H1 (cell line): ENCODE measurements around the gene CHRD. TPM values are rescaled to one million over a fixed set of nuclear protein-coding genes. Genes with fewer than 3 reads are reported as not detected.
A peak's percentile ranks its signal among the peaks of the same experiment; 100 is the strongest.

ENCODE experiments used
- CTCF ChIA-PET: fragments of 300-600 bp; sonication (Branson Sonifier 250); formaldehyde crosslinking; loops from one replicate; lab custom pipeline; 2021; ENCODE audit not compliant: partially characterized antibody; lab: Charles Lee
- POLR2A ChIA-PET: fragments of 300-600 bp; sonication (Branson Sonifier 250); formaldehyde crosslinking; loops from one replicate; lab custom pipeline; 2021; ENCODE audit warnings: inconsistent platforms; ENCODE audit not compliant: partially characterized antibody; lab: Charles Lee
- DNase-seq, 2 experiments: peaks; one replicate each; pipeline versions ENCODE4 v3.0.0 to v3.0.0-alpha.2; 2010 to 2022; ENCODE audit warnings: low spot score in 2 of 2, low read depth in 1 of 2, mixed read lengths in 1 of 2
- FAIRE-seq: peaks from 2 replicates; lab custom pipeline; 2011; peaks lifted over from hg19 to GRCh38; lab: Jason Lieb, UNC
- H2AFZ ChIP-seq: 2 replicates; pipeline ENCODE4 v1.8.1; 2012; ENCODE audit warnings: low read length, inconsistent platforms
- H2AK5ac ChIP-seq: 2 replicates; pipeline ENCODE4 v1.6.1; 2013; ENCODE audit warnings: low read depth, low read length
- H2BK120ac ChIP-seq: replicated peaks from 2 replicates; pipeline ENCODE3; 2013; ENCODE audit warnings: low read depth, low read length, inconsistent platforms
- H2BK12ac ChIP-seq: 2 replicates; pipeline ENCODE4 v1.6.1; 2013; ENCODE audit warnings: low read depth, low read length
- H2BK15ac ChIP-seq: 2 replicates; pipeline ENCODE4 v1.6.1; 2013; ENCODE audit warnings: low read length
- H2BK20ac ChIP-seq: 2 replicates; pipeline ENCODE4 v1.6.1; 2013; ENCODE audit warnings: low read length
- H2BK5ac ChIP-seq: 2 replicates; pipeline ENCODE4 v1.6.1; 2013; ENCODE audit warnings: low read depth, low read length
- H3K14ac ChIP-seq: 2 replicates; pipeline ENCODE4 v1.6.1; 2013; ENCODE audit warnings: inconsistent platforms; ENCODE audit not compliant: insufficient read length
- H3K18ac ChIP-seq: 2 replicates; pipeline ENCODE4 v1.6.1; 2013; ENCODE audit warnings: low read length; ENCODE audit errors: extremely low read depth
- H3K23ac ChIP-seq: 2 replicates; pipeline ENCODE4 v1.6.1; 2013; ENCODE audit warnings: inconsistent platforms; ENCODE audit not compliant: insufficient read length
- H3K23me2 ChIP-seq: 2 replicates; pipeline ENCODE4 v1.6.1; 2013; ENCODE audit warnings: low read depth, low read length
- H3K27ac ChIP-seq: 2 replicates; pipeline ENCODE4 v1.6.1; 2011; ENCODE audit warnings: low read depth, low read length, inconsistent platforms
- H3K27me3 ChIP-seq, 4 experiments: replicated peaks in 1 of 4; 1 replicate in 1 of 4; 2 replicates in 3 of 4; pipeline versions ENCODE4 v1.6.1 to v1.8.1; 2011 to 2013; ENCODE audit warnings: low read length in 3 of 4, mild to moderate bottlenecking in 3 of 4, inconsistent platforms in 2 of 4, mixed read lengths in 2 of 4, moderate library complexity in 1 of 4; ENCODE audit not compliant: control insufficient read depth in 3 of 4, insufficient read depth in 3 of 4; ENCODE audit errors: extremely low read depth in 1 of 4
- H3K36me3 ChIP-seq, 4 experiments: 2 replicates each; pipeline versions ENCODE4 v1.6.1 to v1.8.1; 2011 to 2013; ENCODE audit warnings: mild to moderate bottlenecking in 4 of 4, low read length in 3 of 4, moderate library complexity in 2 of 4, control low read depth in 1 of 4, inconsistent platforms in 1 of 4; ENCODE audit not compliant: insufficient read depth in 4 of 4, control insufficient read depth in 2 of 4
- H3K4ac ChIP-seq: replicated peaks from 2 replicates; pipeline ENCODE3; 2013; ENCODE audit warnings: low read length, low read depth, mixed read lengths, inconsistent platforms; ENCODE audit not compliant: insufficient read length
- H3K4me1 ChIP-seq, 4 experiments: replicated peaks in 1 of 4; 1 replicate in 1 of 4; 2 replicates in 3 of 4; pipeline versions ENCODE4 v1.6.1 to v1.8.1; 2011 to 2013; ENCODE audit warnings: low read length in 3 of 4, inconsistent platforms in 2 of 4, mixed read lengths in 1 of 4; ENCODE audit not compliant: insufficient read depth in 4 of 4, control insufficient read depth in 3 of 4
- H3K4me2 ChIP-seq, 2 experiments: 2 replicates each; pipeline versions ENCODE4 v1.6.1 to v1.8.1; 2011 to 2013; ENCODE audit warnings: low read depth in 2 of 2, low read length in 2 of 2, control low read depth in 1 of 2, inconsistent platforms in 1 of 2, mild to moderate bottlenecking in 1 of 2; ENCODE audit not compliant: insufficient read depth in 1 of 2
- H3K4me3 ChIP-seq, 4 experiments: fragments of 200-600, 300-600 bp in 1 of 4; sonication (generic), shearing (Covaris generic), sonication (Bioruptor Twin) in 1 of 4; 2 replicates each; pipeline versions ENCODE4 v1.5.1 to v1.8.1; 2011 to 2016; ENCODE audit warnings: low read length in 4 of 4, low read depth in 3 of 4, control low read depth in 2 of 4, inconsistent platforms in 2 of 4, mild to moderate bottlenecking in 2 of 4, mixed read lengths in 1 of 4, moderate library complexity in 1 of 4; ENCODE audit not compliant: insufficient read depth in 2 of 4; ENCODE audit errors: extremely low read depth in 1 of 4
- H3K56ac ChIP-seq: replicated peaks from 2 replicates; pipeline ENCODE3; 2013; ENCODE audit warnings: low read depth, mild to moderate bottlenecking, mixed read lengths, low read length, inconsistent platforms; ENCODE audit not compliant: insufficient read length
- H3K79me1 ChIP-seq: 2 replicates; pipeline ENCODE4 v1.6.1; 2013; ENCODE audit warnings: low read depth, low read length, control low read depth
- H3K79me2 ChIP-seq, 2 experiments: 2 replicates each; pipeline versions ENCODE4 v1.6.1 to v1.8.1; 2012 to 2013; ENCODE audit warnings: low read length in 2 of 2, mild to moderate bottlenecking in 2 of 2, inconsistent platforms in 1 of 2; ENCODE audit not compliant: insufficient read depth in 2 of 2, control insufficient read depth in 1 of 2
- H3K9ac ChIP-seq, 4 experiments: replicated peaks in 1 of 4; 1 replicate in 1 of 4; 2 replicates in 3 of 4; pipeline versions ENCODE4 v1.6.1 to v1.8.1; 2011 to 2013; ENCODE audit warnings: low read depth in 3 of 4, low read length in 3 of 4, control low read depth in 2 of 4, mild to moderate bottlenecking in 2 of 4, moderate library complexity in 2 of 4, inconsistent platforms in 1 of 4; ENCODE audit errors: extremely low read depth in 1 of 4
- H3K9me3 ChIP-seq, 2 experiments: 2 replicates each; pipeline versions ENCODE4 v1.6.1 to v1.8.1; 2012 to 2013; ENCODE audit warnings: mild to moderate bottlenecking in 2 of 2, moderate library complexity in 2 of 2, control low read depth in 1 of 2, inconsistent platforms in 1 of 2, low read depth in 1 of 2, low read length in 1 of 2, mixed read lengths in 1 of 2; ENCODE audit not compliant: insufficient read depth in 2 of 2
- H4K20me1 ChIP-seq, 2 experiments: replicated peaks in 1 of 2; 2 replicates each; pipeline versions ENCODE3 to v1.8.1; 2011 to 2013; ENCODE audit warnings: inconsistent platforms in 2 of 2, low read length in 2 of 2, mild to moderate bottlenecking in 1 of 2; ENCODE audit not compliant: insufficient read depth in 2 of 2, control insufficient read depth in 1 of 2
- H4K5ac ChIP-seq: 2 replicates; pipeline ENCODE4 v1.6.1; 2013; ENCODE audit warnings: low read length, low read depth, mixed read lengths, inconsistent platforms; ENCODE audit not compliant: insufficient read length
- H4K8ac ChIP-seq: 2 replicates; pipeline ENCODE4 v1.8.0; 2013; ENCODE audit warnings: mild to moderate bottlenecking, moderate library complexity, low read length, inconsistent platforms; ENCODE audit not compliant: insufficient read depth; ENCODE audit errors: extremely low read depth
- H4K91ac ChIP-seq: replicated peaks from 2 replicates; pipeline ENCODE3; 2013; ENCODE audit warnings: low read length, mixed read lengths, inconsistent platforms; ENCODE audit not compliant: insufficient read length
- WGBS, 2 experiments: shearing (Covaris generic) in 1 of 2; methylation state at CpG; one replicate each; pipeline versions ENCODE4 v1.1.6 to v1.1.7; 2013 to 2015; ENCODE audit warnings: low lambda C conversion rate in 2 of 2, mixed read lengths in 2 of 2, inconsistent platforms in 1 of 2, low coverage in 1 of 2, missing lambda C conversion rate in 1 of 2; ENCODE audit not compliant: insufficient replicate concordance in 2 of 2, insufficient coverage in 1 of 2, insufficient read length in 1 of 2; ENCODE audit errors: extremely low coverage in 1 of 2, missing lambda C conversion rate in 1 of 2; 5-methylcytosine and 5-hydroxymethylcytosine counted together
- polyA plus RNA-seq, 7 experiments: library from polyadenylated mRNA; depleted of rRNA in 3 of 7; stranded (reverse) in 5 of 7; unstranded in 2 of 7; fragments of >200 nt in 5 of 7; fragments of 200-250 nt in 2 of 7; gene quantifications; 1 replicate in 5 of 7; 2 replicates in 1 of 7; 4 replicates in 1 of 7; pipeline versions ENCODE4 v1.2.1 to v1.2.3, GENCODE V29; 2011 to 2013; ENCODE audit warnings: missing spikeins in 2 of 7, mixed read lengths in 2 of 7
- total RNA-seq: library from RNA; stranded (reverse); fragmentation: NEBNext Ultra II Directional; extraction: Animal tissue kit (Norgen Biotek cat#: 25700); gene quantifications from 2 replicates; pipeline ENCODE4 v1.2.1, GENCODE V29; 2021

CHRD gene
- total and polyA plus RNA-seq, 2 of the 8 experiments (the other 6 are each of a cell fraction or from before 2014, with no cell fraction given): 0.62 to 0.86 TPM

DNA sequence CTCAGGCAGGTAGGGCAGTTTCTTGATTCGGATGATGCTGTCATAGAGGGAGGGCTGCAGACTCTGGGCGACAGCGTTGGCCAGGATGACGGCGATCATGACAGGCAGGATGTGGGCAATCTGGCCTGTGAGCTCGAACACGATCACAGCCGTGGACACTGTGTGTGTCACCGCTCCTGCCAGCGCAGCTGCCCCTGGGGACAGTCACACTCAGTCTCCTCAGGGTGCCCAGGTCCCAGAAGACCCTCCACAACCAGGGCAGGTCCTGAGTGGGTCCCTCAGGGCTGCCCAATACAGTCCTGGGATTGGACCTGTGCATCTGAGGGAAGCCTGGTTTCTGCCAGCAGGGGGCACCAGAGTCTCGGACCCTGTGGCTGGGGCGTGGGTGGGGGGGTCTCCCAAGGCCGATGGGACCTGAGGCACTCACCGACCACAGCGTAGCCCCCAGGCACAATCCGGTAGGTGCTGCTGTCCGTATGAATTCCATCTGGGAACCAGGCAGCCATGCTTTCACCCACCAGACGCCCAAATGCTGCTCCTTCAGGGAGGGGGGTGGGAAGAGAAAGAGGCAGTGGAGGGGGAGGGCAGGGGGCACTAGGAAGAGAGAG, 25.6 kb upstream of the CHRD start:
- Histone ChIP-seq H3K36me3 (peaks cover 7 to 42% (median 26%) of the 10 kb centered on the region in 4 experiments; a peak in 7 of 8 replicates), H2BK12ac (0 out of 2 replicates have a peak overlapping the region, but pooled peaks have one; percentile 27), H3K23ac (no peak overlapping the region), H2BK120ac (no peak overlapping the region), H3K79me2 (no peaks in the 10 kb centered on the region), H2BK20ac (no peak overlapping the region), H3K9me3 (no peaks in the 10 kb centered on the region), H2BK15ac (no peak overlapping the region), H4K20me1 (peaks cover 4 to 11% of the 10 kb centered on the region in 2 experiments), H2AFZ (no peak overlapping the region), H4K5ac (no peak overlapping the region), H3K9ac (no peak overlapping the region), H3K79me1 (no peaks in the 10 kb centered on the region), H3K4me3 (no peak overlapping the region), H3K14ac (no peak overlapping the region), H4K91ac (no peak overlapping the region), H3K4me1 (peaks cover 0 to 7% (median 3%) of the 10 kb centered on the region in 4 experiments; a peak in 2 of 7 replicates), H2AK5ac (no peak overlapping the region), H3K56ac (no peak overlapping the region), H3K27ac (no peak overlapping the region), H2BK5ac (no peak overlapping the region; the same call in 1 of the 2 replicates), H3K4ac (no peak overlapping the region), H3K18ac (no peak overlapping the region), H3K4me2 (no peak overlapping the region), H3K27me3 (no peaks in the 10 kb centered on the region), H4K8ac (no peak overlapping the region), H3K23me2 (no peaks in the 10 kb centered on the region)
- DNase-seq: peak in 1 of 2 experiments; percentile 85
- no peak for FAIRE-seq
- ChIA-PET CTCF (interaction anchor here (0.7 to 6.8 kb wide), 26 partner anchors 8 to 424 kb away, joined by 3 to 49 read pairs (median 4); partner anchors contain the start of genes CLCN2, FAM131A and POLR2H), POLR2A (interaction anchor here (1.0 to 3.6 kb wide), 9 partner anchors 8 to 38 kb away, joined by 3 to 23 read pairs (median 6); partner anchors contain the start of genes CLCN2, FAM131A and POLR2H)
- 73% methylated on average over 15 of the region's 18 CpGs; no CpG with 5 or more reads in 1 of the 2 experiments for WGBS, 2 experiments
